ENCODE results near the gene GUCY2F.

The GUCY2F gene

DNA sequence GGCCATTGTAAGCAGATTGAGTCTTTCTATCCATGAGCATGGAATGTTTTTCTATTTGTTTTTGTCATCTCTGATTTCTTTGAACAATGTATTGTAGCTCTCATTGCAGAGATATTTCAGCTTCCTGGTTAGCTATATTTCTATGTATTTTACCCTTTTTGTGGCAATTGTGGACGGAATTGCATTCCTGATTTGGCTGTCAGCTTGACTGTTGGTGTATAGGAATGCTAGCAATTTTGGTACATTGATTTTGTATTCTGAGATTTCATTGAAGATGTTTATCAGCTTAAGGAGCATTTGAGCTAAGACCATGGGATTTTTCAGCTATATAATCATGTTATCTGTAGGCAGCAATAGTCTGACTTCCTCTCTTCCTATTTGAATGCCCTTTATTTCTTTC is 154.6 kb downstream of the GUCY2F start:
- no peak for DNase-seq

Data from activated CD4-positive, alpha-beta T cell treated with anti-CD3 and anti-CD28 coated beads for 48 hours (primary cell).